BE2C (cell line): ENCODE measurements around the gene GCH1.
A peak's percentile ranks its signal among the peaks of the same experiment; 100 is the strongest.

Source experiments
- DNase-seq: peaks from one replicate; pipeline ENCODE4 v3.0.0-alpha.2; 2020
- H3K27me3 ChIP-seq: fragments of 250-450 bp; sonication (Bioruptor Pico); 2 replicates; pipeline ENCODE4 v1.5.1; 2020; ENCODE audit warnings: mild to moderate bottlenecking
- H3K36me3 ChIP-seq: fragments of 250-450 bp; sonication (Bioruptor Pico); 2 replicates; pipeline ENCODE4 v1.5.1; 2020; ENCODE audit warnings: mild to moderate bottlenecking
- H3K4me1 ChIP-seq: fragments of 250-450 bp; sonication (Bioruptor Pico); 2 replicates; pipeline ENCODE4 v1.5.1; 2020
- H3K4me3 ChIP-seq: 2 replicates; pipeline ENCODE4 v1.5.1; 2011; ENCODE audit warnings: low read depth, low read length
- H3K9me3 ChIP-seq: fragments of 250-450 bp; sonication (Bioruptor Pico); 2 replicates; pipeline ENCODE4 v1.5.1; 2020
- TF ChIP-seq, protein P1 (sequence below): IDR thresholded peaks from 2 replicates; pipeline ENCODE4 v1.5.1; 2012; ENCODE audit warnings: mild to moderate bottlenecking, low read depth, low read length

GCH1 gene

DNA sequence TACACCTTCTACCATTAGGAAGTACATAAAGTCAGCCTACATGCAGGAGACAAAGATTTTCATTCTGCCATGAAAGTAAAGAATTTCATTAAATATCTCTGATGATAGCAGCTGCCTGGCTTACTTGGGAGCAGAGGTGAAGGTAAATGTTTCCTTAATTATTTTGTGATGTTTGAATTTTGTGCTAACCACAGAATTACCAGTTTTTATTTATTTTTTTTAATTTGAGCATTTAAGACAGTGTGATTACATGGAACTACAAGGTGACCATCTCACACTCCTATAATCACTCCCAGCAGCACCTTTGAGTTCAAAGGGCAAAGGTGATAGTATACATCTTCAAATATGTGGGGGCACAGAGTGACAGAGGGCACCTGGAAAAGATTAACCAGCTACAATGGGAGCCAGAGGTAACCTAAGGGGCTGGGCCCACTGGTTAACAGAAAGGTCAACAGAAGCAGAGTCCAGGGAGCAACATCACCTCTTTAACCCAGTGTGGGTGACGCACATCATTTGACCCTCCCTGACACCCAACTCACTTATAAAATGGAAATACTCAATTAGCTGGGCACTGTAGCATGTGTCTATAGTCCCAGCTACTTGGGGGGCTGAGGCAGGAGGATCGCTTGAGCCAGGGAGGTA is 65.0 kb downstream of the GCH1 start:
- Histone ChIP-seq H3K9me3 (no peaks in the 10 kb centered on the region), H3K27me3 (no peaks in the 10 kb centered on the region), H3K36me3 (no peaks in the 10 kb centered on the region), H3K4me1 (peaks cover 14% of the 10 kb centered on the region), H3K4me3 (no peak overlapping the region)
- TF ChIP-seq, protein P1, sequence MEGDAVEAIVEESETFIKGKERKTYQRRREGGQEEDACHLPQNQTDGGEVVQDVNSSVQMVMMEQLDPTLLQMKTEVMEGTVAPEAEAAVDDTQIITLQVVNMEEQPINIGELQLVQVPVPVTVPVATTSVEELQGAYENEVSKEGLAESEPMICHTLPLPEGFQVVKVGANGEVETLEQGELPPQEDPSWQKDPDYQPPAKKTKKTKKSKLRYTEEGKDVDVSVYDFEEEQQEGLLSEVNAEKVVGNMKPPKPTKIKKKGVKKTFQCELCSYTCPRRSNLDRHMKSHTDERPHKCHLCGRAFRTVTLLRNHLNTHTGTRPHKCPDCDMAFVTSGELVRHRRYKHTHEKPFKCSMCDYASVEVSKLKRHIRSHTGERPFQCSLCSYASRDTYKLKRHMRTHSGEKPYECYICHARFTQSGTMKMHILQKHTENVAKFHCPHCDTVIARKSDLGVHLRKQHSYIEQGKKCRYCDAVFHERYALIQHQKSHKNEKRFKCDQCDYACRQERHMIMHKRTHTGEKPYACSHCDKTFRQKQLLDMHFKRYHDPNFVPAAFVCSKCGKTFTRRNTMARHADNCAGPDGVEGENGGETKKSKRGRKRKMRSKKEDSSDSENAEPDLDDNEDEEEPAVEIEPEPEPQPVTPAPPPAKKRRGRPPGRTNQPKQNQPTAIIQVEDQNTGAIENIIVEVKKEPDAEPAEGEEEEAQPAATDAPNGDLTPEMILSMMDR, result no peak
- DNase-seq, result no peak

DNA sequence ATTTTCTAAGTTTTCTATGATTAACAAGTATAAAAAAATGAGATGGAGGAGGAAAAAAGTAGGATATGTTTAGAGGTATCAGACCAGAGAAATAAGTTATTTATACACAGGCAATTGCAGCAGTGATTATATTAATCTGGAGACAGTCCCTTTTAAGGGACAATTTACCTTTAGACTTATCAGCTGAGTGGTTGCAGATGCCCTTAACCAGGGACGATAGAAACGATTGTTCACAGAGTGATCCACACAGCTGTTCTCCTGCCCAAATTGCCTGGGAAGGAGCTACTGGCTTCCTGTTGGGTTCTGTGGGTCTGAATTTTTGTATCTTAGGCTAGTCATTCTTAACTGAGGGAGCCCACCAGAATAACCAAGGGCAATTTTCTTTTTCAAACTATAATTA is 66.4 kb downstream of the GCH1 start:
- Histone ChIP-seq H3K4me1 (peaks cover 14% of the 10 kb centered on the region), H3K36me3 (no peaks in the 10 kb centered on the region), H3K27me3 (no peaks in the 10 kb centered on the region), H3K9me3 (no peaks in the 10 kb centered on the region), H3K4me3 (no peak overlapping the region)
- TF ChIP-seq, protein P1, result no peak
- peak; percentile 51 for DNase-seq

DNA sequence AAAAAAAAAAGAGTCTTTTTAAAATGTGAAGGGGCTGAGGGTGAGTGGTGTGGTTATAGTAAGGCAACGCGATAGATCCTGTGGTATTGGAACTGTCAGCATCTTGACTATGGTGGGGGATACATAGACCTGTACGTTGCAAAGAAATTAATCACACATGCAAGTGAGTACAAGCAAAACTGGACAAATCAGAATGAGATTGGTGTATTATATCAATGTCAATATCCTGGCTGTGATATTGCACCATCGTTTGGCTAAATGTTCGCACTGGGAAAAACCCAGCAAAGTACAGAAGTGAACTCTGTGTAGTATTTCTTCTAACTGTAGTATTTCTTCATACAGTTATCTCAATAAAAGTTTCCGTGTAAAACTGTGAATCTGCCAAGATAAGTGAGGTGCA is 67.9 kb downstream of the GCH1 start:
- no peaks in the 10 kb centered on the region for H3K27me3 ChIP-seq
- H3K4me3 ChIP-seq, result no peak overlapping the region
- no peaks in the 10 kb centered on the region; the same call in 1 of the 2 replicates for H3K9me3 ChIP-seq
- peaks cover 14% of the 10 kb centered on the region for H3K4me1 ChIP-seq
- TF ChIP-seq, protein P1, result no peak
- no peaks in the 10 kb centered on the region for H3K36me3 ChIP-seq
- no peak for DNase-seq

DNA sequence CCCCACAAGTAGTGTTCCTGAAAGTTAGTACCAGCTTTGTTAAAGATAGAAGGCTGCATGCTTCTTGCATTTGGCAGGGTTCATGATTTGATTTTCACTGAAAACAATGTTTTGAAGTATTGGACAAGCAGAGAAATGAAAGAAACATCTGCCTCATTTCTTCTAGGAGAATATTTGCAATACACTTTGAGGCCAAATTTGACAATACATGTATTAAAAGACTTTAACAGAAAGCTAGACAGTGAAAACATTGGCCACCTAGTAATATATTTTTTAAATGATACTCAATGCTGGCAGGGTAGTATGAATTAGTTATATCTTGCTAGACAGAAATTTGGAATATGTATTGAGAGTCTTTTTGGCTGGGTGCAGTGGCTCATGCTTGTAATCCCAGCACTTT is 68.5 kb downstream of the GCH1 start:
- no peak overlapping the region for H3K4me3 ChIP-seq

DNA sequence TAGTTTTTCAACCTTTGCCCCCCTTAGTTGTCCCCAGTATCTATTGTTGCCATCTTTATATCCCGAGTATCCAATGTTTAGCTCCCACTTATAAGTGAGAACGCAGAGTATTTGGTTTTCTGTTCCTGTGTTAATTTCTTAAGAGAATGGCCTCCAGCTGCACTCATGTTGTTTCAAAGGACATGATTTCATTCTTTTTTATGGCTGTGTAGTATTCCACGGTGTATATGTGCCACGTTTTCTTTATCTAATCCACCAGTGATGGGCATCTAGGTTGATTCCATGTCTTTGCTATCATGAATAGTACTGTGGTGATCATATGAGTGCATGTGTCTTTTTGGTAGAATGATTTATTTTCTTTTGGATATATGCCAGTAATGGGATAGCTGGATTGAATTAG is 72.0 kb downstream of the GCH1 start:
- Histone ChIP-seq H3K4me3 (no peak overlapping the region), H3K9me3 (no peaks in the 10 kb centered on the region; the same call in none of the 2 replicates), H3K36me3 (no peaks in the 10 kb centered on the region), H3K4me1 (peaks cover 3% of the 10 kb centered on the region; the same call in 1 of the 2 replicates), H3K27me3 (no peaks in the 10 kb centered on the region)
- DNase-seq, result no peak
- TF ChIP-seq, protein P1, result no peak

More for the DNA sequence above, 68.5 kb downstream of the GCH1 start:
- no peak for DNase-seq
- no peaks in the 10 kb centered on the region for H3K36me3 ChIP-seq
- H3K4me1 ChIP-seq, result peaks cover 14% of the 10 kb centered on the region
- H3K9me3 ChIP-seq, result no peaks in the 10 kb centered on the region; the same call in 1 of the 2 replicates
- H3K27me3 ChIP-seq, result no peaks in the 10 kb centered on the region
- TF ChIP-seq, protein P1, result no peak

DNA sequence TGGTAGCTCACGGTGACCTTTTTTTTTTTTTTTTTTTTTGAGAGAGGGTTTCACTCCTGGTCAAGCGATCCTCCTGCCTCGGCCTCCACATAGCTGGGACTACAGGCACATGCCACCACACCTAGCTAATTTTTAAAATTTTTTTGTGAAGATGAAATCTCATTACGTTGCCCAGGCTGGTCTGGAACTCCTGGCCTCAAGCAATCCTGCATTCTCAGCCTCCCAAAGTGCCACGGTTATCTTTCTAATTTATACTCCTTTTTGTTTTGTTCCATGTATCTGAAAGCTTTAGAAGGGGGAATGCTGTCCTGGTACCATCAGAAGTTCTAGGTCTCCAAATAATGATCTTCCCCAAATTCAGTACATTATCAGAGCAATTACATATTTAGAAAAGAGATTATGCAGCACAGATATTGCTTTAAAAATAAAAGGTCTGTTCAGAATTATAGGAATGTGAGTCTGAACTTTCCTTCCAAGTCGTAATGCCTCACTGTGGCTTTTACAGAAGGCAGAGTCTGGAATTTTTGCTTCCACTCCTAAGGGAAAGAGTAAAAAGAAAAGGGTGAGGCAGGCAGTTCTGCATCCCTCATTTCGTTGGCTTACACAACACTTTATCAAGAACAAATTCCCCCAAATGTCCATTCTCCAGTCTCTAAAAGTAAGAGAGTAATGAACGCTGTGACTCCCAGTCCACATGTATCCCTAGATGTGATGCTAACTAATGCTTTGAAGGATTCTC is 73.0 kb downstream of the GCH1 start:
- no peaks in the 10 kb centered on the region for H3K27me3 ChIP-seq
- no peaks in the 10 kb centered on the region for H3K4me1 ChIP-seq
- TF ChIP-seq, protein P1, result no peak
- no peak overlapping the region for H3K4me3 ChIP-seq
- no peak for DNase-seq
- peaks cover 6% of the 10 kb centered on the region for H3K9me3 ChIP-seq
- no peaks in the 10 kb centered on the region for H3K36me3 ChIP-seq
